ENCODE data around the gene TFIP11. TPM values are rescaled to one million over a fixed set of nuclear protein-coding genes. Genes with fewer than 3 reads are reported as not detected.

TFIP11 gene
- polyA plus RNA-seq, 6 donors from 2014 or later = 25.2 to 43.8 (median 28.1) TPM

DNA sequence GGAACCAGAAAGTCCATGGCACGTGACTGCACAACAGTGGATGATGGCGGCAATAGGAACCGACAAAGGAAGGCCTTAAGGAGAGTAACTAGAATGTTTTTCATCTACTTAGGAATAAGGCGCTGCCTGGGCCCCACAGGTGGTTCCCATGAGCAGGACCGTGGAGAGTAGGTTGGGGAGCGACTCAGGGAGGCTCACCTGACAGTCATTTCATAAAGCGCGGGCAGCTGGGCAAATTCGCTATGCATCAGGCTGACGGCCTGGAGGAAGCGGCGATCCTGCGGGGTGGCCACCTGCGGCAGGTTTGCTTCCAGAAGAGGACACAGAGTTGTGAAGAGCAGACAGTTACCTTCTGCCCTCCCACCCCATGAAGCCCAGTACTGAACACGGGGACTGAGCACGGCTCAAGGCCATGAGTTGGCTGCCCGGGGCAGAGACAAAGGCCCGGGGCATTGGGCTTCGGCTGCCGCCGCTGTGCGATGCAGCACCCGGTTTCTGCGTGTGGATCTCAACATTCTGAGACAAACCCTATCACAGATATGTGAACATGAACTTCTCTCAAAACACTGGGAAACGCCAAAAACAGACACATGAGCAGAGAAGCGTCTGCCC, 54.5 kb downstream of the TFIP11 start:
- H3K27ac Mint-ChIP-seq = peak overlapping the region in 1 of 6 donors; percentile 91
- H3K36me3 Mint-ChIP-seq = peaks cover 7 to 15% of the 10 kb centered on the region in 2 donors
- no peak for ATAC-seq (ENCODE audit: low read depth in 2 of 2)
- no peaks in the 10 kb centered on the region for H3K4me1 Mint-ChIP-seq
- H3K9me3 Mint-ChIP-seq = no peaks in the 10 kb centered on the region
- no peak for DNase-seq
- no peaks in the 10 kb centered on the region for H3K27me3 Mint-ChIP-seq
- H3K4me3 Mint-ChIP-seq = no peak overlapping the region

DNA sequence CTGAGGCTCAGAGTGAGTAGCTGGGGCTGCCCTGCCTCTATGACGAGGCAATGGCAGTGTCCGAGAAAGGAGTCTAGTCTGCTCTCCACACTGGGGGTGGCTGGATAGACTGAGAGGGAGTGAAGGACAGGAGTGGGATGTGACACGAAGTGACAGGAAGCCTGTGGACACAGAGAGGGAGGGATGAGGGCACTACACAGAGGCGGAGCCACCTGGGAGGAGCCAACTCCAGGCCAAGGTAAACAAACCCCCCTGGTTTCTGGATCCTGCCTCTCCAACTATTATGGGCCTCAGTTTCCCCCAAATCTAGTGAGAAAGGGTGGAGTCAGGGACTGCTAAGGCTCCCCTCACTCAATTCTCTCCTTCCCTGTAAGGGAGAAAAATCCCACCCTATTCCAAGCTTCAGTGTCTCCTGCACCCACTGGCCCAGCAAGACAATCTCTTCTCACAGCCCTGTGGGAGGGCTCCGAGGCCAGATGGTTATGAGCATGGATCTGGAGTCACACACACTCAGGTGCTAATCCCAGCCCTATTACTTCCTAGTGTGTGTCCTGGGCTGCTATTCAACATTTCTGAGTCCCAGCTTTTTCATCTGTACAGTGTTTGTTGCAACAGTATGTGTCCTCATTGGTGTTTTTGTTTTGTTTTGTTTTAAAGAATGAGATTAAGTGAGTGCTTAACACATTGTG, 58.3 kb downstream of the TFIP11 start:
- ATAC-seq (ENCODE audit: low read depth in 2 of 2) (no peak), DNase-seq (no peak)
- Mint-ChIP-seq H3K27ac (no peak overlapping the region), H3K9me3 (no peaks in the 10 kb centered on the region), H3K4me1 (no peaks in the 10 kb centered on the region), H3K36me3 (peaks cover 13 to 16% of the 10 kb centered on the region in 2 donors), H3K4me3 (peak overlapping the region in 1 of 8 donors; percentile 44), H3K27me3 (no peaks in the 10 kb centered on the region)

DNA sequence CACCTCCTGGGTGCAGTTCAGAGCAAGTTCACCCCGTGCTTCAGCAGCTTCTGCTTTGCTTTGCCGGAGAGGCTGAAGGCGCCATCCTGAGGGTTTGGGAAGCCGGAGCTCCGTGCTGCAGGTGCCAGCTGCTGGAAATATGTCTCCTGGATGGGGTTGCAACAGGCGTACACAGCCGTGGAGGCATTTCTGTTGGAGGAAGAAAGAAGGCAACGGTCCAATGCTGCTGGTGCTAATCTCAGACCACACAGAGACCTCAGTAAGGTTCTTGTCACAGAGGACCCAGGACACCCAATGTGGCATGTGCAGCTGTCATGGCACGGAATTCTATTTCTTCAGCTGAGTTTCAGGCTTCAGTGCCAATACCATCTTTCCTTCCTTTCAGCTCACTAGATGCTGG, 59.1 kb downstream of the TFIP11 start:
- ATAC-seq (ENCODE audit: low read depth in 2 of 2) (no peak), DNase-seq (no peak)
- Mint-ChIP-seq H3K36me3 (peaks cover 13 to 16% of the 10 kb centered on the region in 2 donors), H3K9me3 (no peaks in the 10 kb centered on the region), H3K27ac (no peak overlapping the region), H3K27me3 (no peaks in the 10 kb centered on the region), H3K4me3 (no peak overlapping the region), H3K4me1 (no peaks in the 10 kb centered on the region)

DNA sequence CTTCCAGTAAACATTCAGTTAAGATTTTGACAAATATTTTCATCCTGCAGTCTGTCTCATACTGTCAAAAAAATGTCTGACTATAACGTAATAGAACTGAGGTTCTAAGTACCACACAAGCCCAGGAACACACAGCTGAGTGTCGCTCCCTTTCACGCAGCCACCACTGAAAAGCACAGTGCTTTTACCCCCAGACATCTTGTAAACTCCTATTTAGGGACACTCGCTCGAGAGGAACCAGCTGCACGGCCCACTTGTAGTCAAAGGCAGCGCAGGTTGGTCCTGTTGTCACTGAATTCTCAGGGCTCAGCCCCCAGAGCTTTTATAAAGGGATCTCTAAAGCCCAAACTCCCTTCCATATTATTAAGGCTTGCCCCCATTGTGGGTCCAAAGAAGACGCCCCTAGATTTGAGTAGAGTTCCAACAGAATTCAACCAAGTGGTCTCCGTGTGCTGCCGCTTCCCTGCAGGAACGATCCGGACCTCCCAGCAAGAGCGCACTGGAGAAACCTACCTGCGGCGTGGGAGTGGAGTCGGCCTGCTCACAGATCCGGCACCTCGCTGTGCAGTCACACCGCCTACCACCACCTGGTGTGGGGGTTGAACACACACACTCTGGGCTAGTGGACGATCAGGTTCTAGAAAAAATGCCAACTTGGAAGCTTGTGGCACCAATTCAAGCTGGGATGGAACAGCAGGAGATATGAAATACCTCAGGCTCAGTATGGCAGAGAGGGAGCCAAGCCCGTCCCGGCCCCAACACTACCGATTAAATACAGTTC, 59.8 kb downstream of the TFIP11 start:
- Mint-ChIP-seq H3K36me3 (peaks cover 9 to 10% of the 10 kb centered on the region in 2 donors), H3K4me1 (peaks cover 0 to 3% (median 0%) of the 10 kb centered on the region in 3 donors), H3K27ac (no peak overlapping the region), H3K4me3 (no peak overlapping the region), H3K27me3 (no peaks in the 10 kb centered on the region), H3K9me3 (no peaks in the 10 kb centered on the region)
- no peak for ATAC-seq (ENCODE audit: low read depth in 2 of 2)
- DNase-seq = no peak

DNA sequence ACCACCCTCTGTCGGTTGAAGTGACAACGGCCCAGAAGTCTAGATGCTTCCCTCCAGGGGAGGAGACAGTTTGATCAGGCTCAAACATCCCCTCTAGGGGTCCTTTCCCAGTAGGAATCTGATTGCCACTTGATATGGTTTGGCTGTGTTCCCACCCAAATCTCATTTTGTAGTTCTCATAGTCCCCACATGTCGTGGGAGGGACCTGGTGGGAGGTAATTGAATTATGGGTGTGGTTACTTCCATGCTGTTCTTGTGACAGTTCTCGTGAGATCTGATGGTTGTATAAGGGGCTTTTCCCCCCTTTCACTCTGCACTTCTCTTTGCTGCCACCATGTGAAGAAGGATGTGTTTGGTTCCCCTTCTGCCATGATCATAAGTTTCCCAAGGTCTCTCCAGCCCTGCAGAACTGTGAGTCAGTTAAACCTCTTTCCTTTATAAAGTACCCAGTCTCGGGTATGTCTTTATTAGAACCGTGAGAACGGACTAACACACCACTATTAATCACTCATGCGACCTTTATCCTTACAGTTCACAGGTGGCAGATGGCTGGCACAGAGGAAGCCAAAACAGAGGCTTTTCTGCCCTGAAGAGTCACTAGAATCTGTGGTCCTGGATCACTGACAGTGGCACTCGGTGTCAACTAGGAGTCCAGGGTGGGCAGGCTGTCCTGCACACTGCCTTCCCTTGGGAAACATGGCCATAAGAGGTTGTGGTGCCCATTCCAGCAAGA, 61.7 kb downstream of the TFIP11 start:
- Mint-ChIP-seq H3K4me1 (peaks cover 0 to 3% (median 0%) of the 10 kb centered on the region in 3 donors), H3K27ac (peak overlapping the region in 3 of 6 donors; percentile 63 to 78 (median 74)), H3K27me3 (no peaks in the 10 kb centered on the region), H3K4me3 (no peak overlapping the region), H3K9me3 (no peaks in the 10 kb centered on the region), H3K36me3 (peaks cover 4 to 9% of the 10 kb centered on the region in 2 donors)
- ATAC-seq (ENCODE audit: low read depth in 2 of 2) = no peak
- no peak for DNase-seq

DNA sequence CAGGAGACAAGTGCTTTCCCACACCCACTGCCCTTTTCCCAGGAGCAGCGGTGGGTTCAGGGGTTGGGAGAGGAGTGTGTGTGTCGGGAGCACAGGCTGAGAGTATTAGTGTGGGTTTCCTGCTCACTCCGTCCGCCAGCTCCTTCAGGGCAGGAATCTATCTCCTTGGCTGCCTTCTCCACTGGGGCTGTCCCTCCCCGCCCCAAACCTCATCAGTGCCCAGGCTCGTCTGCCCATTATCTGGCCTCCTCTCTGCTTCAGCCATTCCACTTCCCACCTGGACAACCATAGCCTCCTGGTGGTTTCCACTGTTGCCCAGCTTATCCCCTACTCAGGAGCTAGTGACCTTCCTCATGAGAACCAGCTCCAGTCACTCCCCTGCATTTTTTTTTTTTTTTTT, 63.3 kb downstream of the TFIP11 start:
- no peaks in the 10 kb centered on the region for H3K27me3 Mint-ChIP-seq
- ATAC-seq (ENCODE audit: low read depth in 2 of 2) (no peak), DNase-seq (no peak)
- no peaks in the 10 kb centered on the region for H3K9me3 Mint-ChIP-seq
- H3K4me3 Mint-ChIP-seq = no peak overlapping the region
- H3K36me3 Mint-ChIP-seq = peaks cover under 1 to 15% of the 10 kb centered on the region in 2 donors
- peak overlapping the region in 3 of 6 donors; percentile 30 to 79 (median 59) for H3K27ac Mint-ChIP-seq
- H3K4me1 Mint-ChIP-seq = peaks cover 0 to 3% (median 0%) of the 10 kb centered on the region in 3 donors

DNA sequence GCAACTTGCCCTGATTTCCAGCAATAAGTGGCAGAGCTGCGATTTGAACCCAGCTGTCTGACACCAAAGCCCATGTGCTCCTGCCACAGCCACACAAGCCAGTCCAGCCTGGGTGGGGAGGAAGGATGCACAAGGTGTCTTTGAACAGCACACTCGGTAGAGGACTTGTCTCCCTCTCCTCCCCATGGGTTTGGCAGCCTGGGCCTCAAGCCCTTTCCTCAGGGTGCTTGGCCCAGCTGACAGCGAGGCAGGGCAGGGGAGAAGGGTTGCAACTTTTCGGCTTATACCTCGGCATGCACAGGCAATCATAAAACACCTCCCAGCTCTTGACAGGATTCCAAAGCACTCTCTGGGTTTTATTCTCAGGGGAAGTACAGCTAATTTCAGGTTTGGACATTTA, 63.9 kb downstream of the TFIP11 start:
- Mint-ChIP-seq H3K4me3 (no peak overlapping the region), H3K9me3 (no peaks in the 10 kb centered on the region), H3K27ac (peak overlapping the region in 1 of 6 donors; percentile 39), H3K4me1 (peaks cover 0 to 3% (median 0%) of the 10 kb centered on the region in 3 donors), H3K36me3 (peaks cover 0 to 18% of the 10 kb centered on the region in 2 donors), H3K27me3 (no peaks in the 10 kb centered on the region)
- ATAC-seq (ENCODE audit: low read depth in 2 of 2) (no peak), DNase-seq (no peak)

DNA sequence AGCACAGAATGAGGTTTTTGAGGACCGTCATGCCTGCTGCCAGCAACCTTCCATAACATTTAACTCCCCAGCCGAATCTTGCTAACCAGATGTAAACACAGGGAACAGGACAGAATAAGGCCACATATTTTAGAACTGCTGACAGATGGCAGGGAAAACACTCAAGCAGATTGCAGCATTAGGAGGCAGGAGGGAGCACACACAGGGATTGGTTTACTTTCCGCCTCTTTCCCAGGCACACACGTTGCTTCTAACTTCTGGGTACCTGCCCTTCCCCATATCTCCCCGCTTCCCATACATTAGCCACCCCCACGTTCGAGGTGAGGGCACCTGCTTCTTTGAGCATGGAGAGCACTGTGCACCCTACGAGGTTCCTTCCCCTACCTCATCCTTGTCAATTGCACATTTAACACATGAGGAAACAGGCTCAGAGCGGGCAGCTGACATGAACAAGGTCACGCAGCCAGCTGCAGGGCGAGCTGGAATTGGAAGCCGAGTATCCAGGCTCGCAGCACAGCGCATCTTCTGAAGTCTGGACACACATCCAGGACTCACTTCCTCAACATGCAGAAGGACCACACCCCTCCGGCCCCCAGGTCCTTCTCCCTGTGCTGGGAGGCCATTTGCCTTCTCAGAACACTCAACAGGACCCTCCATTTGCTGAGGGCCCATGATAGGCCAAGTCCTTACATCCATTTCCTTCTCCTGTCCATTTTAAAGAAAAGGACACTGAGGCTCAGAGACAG, 64.5 kb downstream of the TFIP11 start:
- DNase-seq = no peak
- H3K27me3 Mint-ChIP-seq = no peaks in the 10 kb centered on the region
- no peak for ATAC-seq (ENCODE audit: low read depth in 2 of 2)
- H3K4me1 Mint-ChIP-seq = peaks cover 0 to 5% (median 0%) of the 10 kb centered on the region in 3 donors
- H3K36me3 Mint-ChIP-seq = peaks cover 0 to 18% of the 10 kb centered on the region in 2 donors
- no peak overlapping the region for H3K4me3 Mint-ChIP-seq
- peak overlapping the region in 4 of 6 donors; percentile 6 to 39 (median 20) for H3K27ac Mint-ChIP-seq
- H3K9me3 Mint-ChIP-seq = no peaks in the 10 kb centered on the region

DNA sequence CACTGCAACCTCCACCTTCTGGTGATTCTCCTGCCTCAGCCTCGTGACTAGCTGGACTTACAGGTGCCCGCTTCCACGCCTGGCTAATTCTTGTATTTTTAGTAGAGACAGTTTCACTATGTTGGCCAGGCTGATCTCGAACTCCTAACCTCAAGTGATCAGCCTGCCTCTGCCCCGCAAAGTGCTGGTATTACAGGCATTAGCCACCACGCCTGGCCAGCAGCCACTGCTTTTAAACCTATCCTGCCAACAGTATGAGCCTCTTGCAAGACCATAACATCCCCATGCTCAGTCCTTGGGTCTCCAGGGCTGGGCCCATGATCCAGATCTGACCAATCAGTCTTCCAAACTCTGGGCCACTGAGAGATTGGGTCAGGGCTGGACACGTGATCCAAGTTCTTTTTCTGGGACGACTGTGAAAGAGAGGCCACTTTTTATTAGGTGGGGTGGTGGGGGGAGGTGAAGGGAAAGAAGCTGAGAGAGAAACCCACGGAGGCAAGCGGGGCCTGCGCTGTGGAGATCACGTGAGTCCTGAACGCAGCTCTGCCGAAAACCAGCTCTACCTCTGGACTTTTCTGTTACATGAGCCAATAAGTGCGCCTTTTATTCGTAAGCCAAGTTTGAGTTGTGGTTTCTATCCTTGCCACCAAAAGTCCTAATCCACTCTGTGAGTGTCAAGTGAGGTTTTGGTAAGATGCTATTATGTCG, 65.3 kb downstream of the TFIP11 start:
- Mint-ChIP-seq H3K27ac (peak overlapping the region in 3 of 6 donors; percentile 20 to 84 (median 43)), H3K4me1 (peaks cover 0 to 11% (median 4%) of the 10 kb centered on the region in 3 donors), H3K36me3 (peaks cover 0 to 17% of the 10 kb centered on the region in 2 donors), H3K27me3 (no peaks in the 10 kb centered on the region), H3K4me3 (peak overlapping the region in 1 of 8 donors; percentile 22), H3K9me3 (no peaks in the 10 kb centered on the region)
- ATAC-seq (ENCODE audit: low read depth in 2 of 2) (no peak), DNase-seq (no peak)

DNA sequence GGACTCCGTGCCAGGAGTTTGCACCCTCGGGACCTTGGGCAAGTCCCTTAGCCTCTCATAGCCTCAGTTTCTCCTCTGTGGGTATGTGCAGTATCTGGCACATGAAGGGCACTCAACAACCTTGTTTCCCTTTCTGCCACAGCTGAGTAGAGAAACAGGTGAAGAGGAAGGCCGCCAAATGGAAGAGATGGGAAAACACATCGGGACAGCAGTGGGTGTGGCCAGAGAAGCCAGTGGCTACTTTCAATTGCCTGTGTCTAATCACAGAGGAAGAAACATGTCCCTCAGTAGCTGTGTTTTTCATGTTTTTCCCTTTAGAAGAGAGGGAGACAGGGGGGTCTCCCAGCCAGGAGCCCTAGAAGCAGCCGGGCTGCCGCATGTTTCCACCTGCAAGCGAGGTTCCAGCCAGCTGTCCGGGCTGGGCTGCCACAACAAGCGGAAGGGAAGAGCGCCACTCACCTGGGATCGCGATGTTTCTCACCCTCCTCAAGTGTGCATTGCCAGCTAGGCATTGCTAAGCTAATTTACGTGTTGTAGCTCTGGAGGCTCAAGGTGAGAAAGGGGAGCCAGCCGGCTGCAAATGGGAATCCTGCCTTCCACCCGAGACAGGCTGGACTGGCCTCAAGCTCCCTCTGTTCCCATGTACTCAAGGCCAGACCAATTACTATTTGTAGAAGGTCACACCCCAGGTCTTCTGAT, 66.5 kb downstream of the TFIP11 start:
- H3K4me3 Mint-ChIP-seq = no peak overlapping the region
- H3K27ac Mint-ChIP-seq = peak overlapping the region in 2 of 6 donors; percentile 52 to 60
- no peak for ATAC-seq (ENCODE audit: low read depth in 2 of 2)
- H3K27me3 Mint-ChIP-seq = no peaks in the 10 kb centered on the region
- peaks cover 0 to 15% (median 4%) of the 10 kb centered on the region in 3 donors for H3K4me1 Mint-ChIP-seq
- no peak for DNase-seq
- peaks cover 0 to 9% of the 10 kb centered on the region in 2 donors for H3K36me3 Mint-ChIP-seq
- no peaks in the 10 kb centered on the region for H3K9me3 Mint-ChIP-seq

DNA sequence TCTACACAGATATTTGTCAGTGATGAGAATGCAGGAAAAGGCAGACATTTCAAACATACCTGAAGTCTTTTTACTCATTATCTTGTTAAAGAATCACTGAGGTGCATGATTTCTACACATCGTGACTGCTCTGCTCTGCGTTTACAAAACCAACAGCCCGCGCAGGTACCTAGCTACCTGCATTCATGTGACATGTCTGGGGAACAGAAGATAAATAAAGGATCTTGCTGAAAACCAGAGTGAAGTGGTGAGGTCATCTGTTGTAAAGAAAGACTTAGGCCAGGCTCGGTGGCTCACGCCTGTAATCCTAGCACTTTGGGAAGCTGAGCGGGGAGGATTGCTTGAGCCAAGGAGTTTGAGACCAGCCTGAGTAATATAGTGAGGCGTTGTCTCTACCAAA, 67.5 kb downstream of the TFIP11 start:
- Mint-ChIP-seq H3K36me3 (peaks cover 0 to 9% of the 10 kb centered on the region in 2 donors), H3K27me3 (no peaks in the 10 kb centered on the region), H3K4me3 (no peak overlapping the region), H3K9me3 (no peaks in the 10 kb centered on the region), H3K27ac (peak overlapping the region in 2 of 6 donors; percentile 60 to 86), H3K4me1 (peaks cover 0 to 17% (median 4%) of the 10 kb centered on the region in 3 donors)
- ATAC-seq (ENCODE audit: low read depth in 2 of 2) (no peak), DNase-seq (no peak)

Measured in naive B cell (primary cell).